Inflammatory macrophage treated with lipopolysaccharide for 4 hours (primary cell): ENCODE measurements around the gene RALB.
A peak's percentile ranks its signal among the peaks of the same experiment; 100 is the strongest.
"Not testable (repeated sequence)": the region's sequence is repeated elsewhere in the genome, so short reads cannot be mapped to it uniquely, and the experiment has no call there.

Source experiments
- DNase-seq: peaks from one replicate; pipeline ENCODE4 v3.0.0-alpha.2; 2020

RALB gene

GRCh38 chr2:120224735-120225548 lies 27.7 kb upstream of the RALB start:
- no peak for DNase-seq

- DNase-seq, result no peak
These were observed 27.0 kb upstream of the RALB start for GRCh38 chr2:120225549-120226065.

GRCh38 chr2:120226316-120226715 lies 26.3 kb upstream of the RALB start:
- no peak for DNase-seq

GRCh38 chr2:120227111-120227991 lies 25.3 kb upstream of the RALB start:
- no peak for DNase-seq

- DNase-seq, result no peak
These were observed 24.1 kb upstream of the RALB start for GRCh38 chr2:120228503-120228902.

- DNase-seq, result no peak
These were observed 23.3 kb upstream of the RALB start for GRCh38 chr2:120229341-120229740.

GRCh38 chr2:120230515-120231471 lies 21.9 kb upstream of the RALB start:
- no peak for DNase-seq

- no peak for DNase-seq
These were observed 21.1 kb upstream of the RALB start for GRCh38 chr2:120231564-120231973.

- DNase-seq, result peak; percentile 90
These were observed 20.5 kb upstream of the RALB start for GRCh38 chr2:120231974-120232635.

GRCh38 chr2:120233292-120233691 lies 19.4 kb upstream of the RALB start:
- no peak for DNase-seq

- not testable (repeated sequence) for DNase-seq
These were observed 17.5 kb upstream of the RALB start for GRCh38 chr2:120235158-120235557.

GRCh38 chr2:120235681-120236080 lies 17.0 kb upstream of the RALB start:
- DNase-seq, result no peak

- no peak for DNase-seq
These were observed 16.3 kb upstream of the RALB start for GRCh38 chr2:120236316-120236715.

GRCh38 chr2:120236791-120237190 lies 15.9 kb upstream of the RALB start:
- no peak for DNase-seq

- peak; percentile 70 for DNase-seq
These were observed 15.2 kb upstream of the RALB start for GRCh38 chr2:120237491-120237902.

GRCh38 chr2:120238728-120239487 lies 13.7 kb upstream of the RALB start:
- DNase-seq, result peak; percentile 67

GRCh38 chr2:120239488-120240287 lies 13.0 kb upstream of the RALB start:
- DNase-seq, result no peak

- DNase-seq, result no peak
These were observed 11.7 kb upstream of the RALB start for GRCh38 chr2:120240901-120241429.

GRCh38 chr2:120241684-120242083 lies 11.0 kb upstream of the RALB start:
- DNase-seq, result peak; percentile 78

- DNase-seq, result peak; percentile 78
These were observed 9.4 kb upstream of the RALB start for GRCh38 chr2:120243211-120243610.
